B cell (primary cell): ENCODE measurements around the gene WFS1. TPM values are rescaled to one million over a fixed set of nuclear protein-coding genes. Genes with fewer than 3 reads are reported as not detected.

Experiments used
- ATAC-seq: fragments of 200-7000 bp; cut with Tn5 transposase; one replicate; pipeline ENCODE4 v1.10.0; 2021; ENCODE audit warnings: low read depth, mild to moderate bottlenecking, moderate number of reproducible peaks, moderate library complexity
- CTCF ChIA-PET: fragments of 350-600 bp; sonication (Branson Sonifier 250); formaldehyde crosslinking; loops from one replicate; lab custom pipeline; 2021; ENCODE audit warnings: antibody characterized with exemption, inconsistent platforms; lab: Charles Lee
- POLR2A ChIA-PET: fragments of 350-600 bp; sonication (Branson Sonifier 250); formaldehyde crosslinking; loops from one replicate; lab custom pipeline; 2021; ENCODE audit warnings: antibody characterized with exemption; lab: Charles Lee
- DNase-seq: peaks from one replicate; pipeline ENCODE4 v3.0.0; 2013
- H2AFZ ChIP-seq: 2 replicates; pipeline ENCODE4 v1.6.1; 2012; ENCODE audit warnings: mild to moderate bottlenecking, low read depth, low read length; ENCODE audit not compliant: insufficient read depth, poor library complexity, severe bottlenecking
- H3K27ac ChIP-seq, 2 donors: 1 replicate in 1 of 2; 2 replicates in 1 of 2; pipeline ENCODE4 v1.5.1; 2012 to 2013; ENCODE audit warnings: low read length in 2 of 2, mild to moderate bottlenecking in 2 of 2, moderate library complexity in 1 of 2
- H3K27me3 ChIP-seq, 4 experiments: fragments of 200-600 bp in 1 of 4; sonication (generic) in 1 of 4; replicated peaks in 1 of 4; 1 replicate in 2 of 4; 2 replicates in 2 of 4; pipeline versions ENCODE4 v1.6.1 to v1.7.0; 2013 to 2016; ENCODE audit warnings: low read length in 3 of 4, mild to moderate bottlenecking in 2 of 4, mixed read lengths in 1 of 4, moderate library complexity in 1 of 4; ENCODE audit not compliant: insufficient read depth in 4 of 4, control insufficient read depth in 3 of 4; ENCODE audit errors: control extremely low read depth in 1 of 4
- H3K36me3 ChIP-seq, 2 experiments: replicated peaks in 1 of 2; 1 replicate in 1 of 2; 2 replicates in 1 of 2; pipeline versions ENCODE4 v1.6.1 to v1.7.1; 2013; ENCODE audit warnings: low read length in 1 of 2; ENCODE audit not compliant: insufficient read depth in 2 of 2, control insufficient read depth in 1 of 2; ENCODE audit errors: control extremely low read depth in 1 of 2, extremely low read depth in 1 of 2
- H3K4me1 ChIP-seq, 2 donors: fragments of 200-600 bp in 1 of 2; sonication (generic) in 1 of 2; 1 replicate in 1 of 2; 2 replicates in 1 of 2; pipeline versions ENCODE4 v1.5.1 to v1.6.1; 2013 to 2017; ENCODE audit warnings: low read length in 2 of 2; ENCODE audit not compliant: control insufficient read depth in 2 of 2, insufficient read depth in 2 of 2
- H3K4me2 ChIP-seq: replicated peaks from 2 replicates; pipeline ENCODE3; 2012; ENCODE audit warnings: mild to moderate bottlenecking, low read depth, low read length; ENCODE audit not compliant: poor library complexity, severe bottlenecking
- H3K4me3 ChIP-seq, 5 experiments: fragments of 200-600 bp in 1 of 5; sonication (generic) in 1 of 5; 1 replicate in 3 of 5; 2 replicates in 2 of 5; pipeline versions ENCODE4 v1.5.1 to v1.7.0; 2011 to 2016; ENCODE audit warnings: low read length in 4 of 5, mild to moderate bottlenecking in 4 of 5, low read depth in 2 of 5, control low read depth in 1 of 5, moderate library complexity in 1 of 5; ENCODE audit not compliant: insufficient read depth in 1 of 5; ENCODE audit errors: control extremely low read depth in 1 of 5, extremely low read depth in 1 of 5
- H3K79me2 ChIP-seq: fragments of 200-600 bp; sonication (generic); one replicate; pipeline ENCODE4 v1.6.0; 2016; ENCODE audit warnings: low read length; ENCODE audit not compliant: control insufficient read depth, insufficient read depth
- H3K9ac ChIP-seq: fragments of 200-600 bp; sonication (generic); 2 replicates; pipeline ENCODE4 v1.6.1; 2017; ENCODE audit warnings: mild to moderate bottlenecking, low read length, moderate library complexity
- H3K9me3 ChIP-seq, 3 donors: one replicate each; pipeline versions ENCODE4 v1.6.1 to v1.7.1; 2013; ENCODE audit warnings: low read length in 2 of 3; ENCODE audit not compliant: control insufficient read depth in 2 of 3, insufficient read depth in 1 of 3; ENCODE audit errors: control extremely low read depth in 1 of 3
- H4K20me1 ChIP-seq: 2 replicates; pipeline ENCODE4 v1.6.0; 2012; ENCODE audit warnings: mild to moderate bottlenecking, low read length; ENCODE audit not compliant: insufficient read depth, control insufficient read depth, poor library complexity, severe bottlenecking
- H3K27ac Mint-ChIP-seq: one replicate; pipeline ENCODE4 v1.8.0; 2021; ENCODE audit warnings: mixed read lengths
- H3K27me3 Mint-ChIP-seq: one replicate; pipeline ENCODE4 v1.8.0; 2021; ENCODE audit warnings: mixed read lengths
- H3K4me1 Mint-ChIP-seq: one replicate; pipeline ENCODE4 v1.8.0; 2021; ENCODE audit warnings: mixed read lengths
- H3K4me3 Mint-ChIP-seq: one replicate; pipeline ENCODE4 v1.8.0; 2021; ENCODE audit warnings: mixed read lengths
- H3K9me3 Mint-ChIP-seq: one replicate; pipeline ENCODE4 v1.8.0; 2022; ENCODE audit warnings: mixed read lengths; ENCODE audit not compliant: insufficient read depth
- EZH2 ChIP-seq: IDR thresholded peaks from 2 replicates; pipeline ENCODE4 v1.6.1; 2012; ENCODE audit warnings: borderline replicate concordance, low read depth, mild to moderate bottlenecking, moderate library complexity, low read length; ENCODE audit not compliant: insufficient read depth, poor library complexity, severe bottlenecking
- WGBS: methylation state at CpG from one replicate; pipeline ENCODE4 v1.1.5; 2013; ENCODE audit warnings: missing lambda C conversion rate; ENCODE audit not compliant: insufficient coverage; 5-methylcytosine and 5-hydroxymethylcytosine counted together
- intact Hi-C: fragments of 100-400 bp; cut with micrococcal nuclease; formaldehyde crosslinking; loops from one replicate; pipeline ENCODE4 v1.10.0; 2022
- polyA plus RNA-seq: library from polyadenylated mRNA; depleted of rRNA; stranded (reverse); fragments of >200 nt; gene quantifications from 2 replicates; pipeline ENCODE4 v1.2.3, GENCODE V29; 2012
- total RNA-seq, 2 donors: library from RNA; stranded (reverse); fragments of 120-200 nt in 1 of 2; gene quantifications; 1 replicate in 1 of 2; 2 replicates in 1 of 2; pipeline versions ENCODE4 v1.2.3 to v1.2.4, GENCODE V29; 2013 to 2022
- TF ChIP-seq, protein P1 (sequence below): fragments of 200-600 bp; IDR thresholded peaks from one replicate; pipeline ENCODE4 v1.8.0; 2022; ENCODE audit warnings: antibody characterized with exemption, mild to moderate bottlenecking

The WFS1 gene
- total and polyA plus RNA-seq, 2 donors (not counting 1 experiment from before 2014, with no cell fraction given): 5.8 to 6.7 TPM

GRCh38 chr4:6293097-6293445 lies 23.4 kb downstream of the WFS1 start:
- no peaks in the 10 kb centered on the region for H3K4me1 Mint-ChIP-seq
- no peaks in the 10 kb centered on the region for H3K9me3 Mint-ChIP-seq
- no peaks in the 10 kb centered on the region for H3K9me3 ChIP-seq
- H3K27me3 Mint-ChIP-seq: no peaks in the 10 kb centered on the region
- H3K4me3 Mint-ChIP-seq: no peak overlapping the region
- no peaks in the 10 kb centered on the region for H3K4me1 ChIP-seq
- no peaks in the 10 kb centered on the region for H4K20me1 ChIP-seq
- TF ChIP-seq EZH2: no peak
- TF ChIP-seq, protein P1, sequence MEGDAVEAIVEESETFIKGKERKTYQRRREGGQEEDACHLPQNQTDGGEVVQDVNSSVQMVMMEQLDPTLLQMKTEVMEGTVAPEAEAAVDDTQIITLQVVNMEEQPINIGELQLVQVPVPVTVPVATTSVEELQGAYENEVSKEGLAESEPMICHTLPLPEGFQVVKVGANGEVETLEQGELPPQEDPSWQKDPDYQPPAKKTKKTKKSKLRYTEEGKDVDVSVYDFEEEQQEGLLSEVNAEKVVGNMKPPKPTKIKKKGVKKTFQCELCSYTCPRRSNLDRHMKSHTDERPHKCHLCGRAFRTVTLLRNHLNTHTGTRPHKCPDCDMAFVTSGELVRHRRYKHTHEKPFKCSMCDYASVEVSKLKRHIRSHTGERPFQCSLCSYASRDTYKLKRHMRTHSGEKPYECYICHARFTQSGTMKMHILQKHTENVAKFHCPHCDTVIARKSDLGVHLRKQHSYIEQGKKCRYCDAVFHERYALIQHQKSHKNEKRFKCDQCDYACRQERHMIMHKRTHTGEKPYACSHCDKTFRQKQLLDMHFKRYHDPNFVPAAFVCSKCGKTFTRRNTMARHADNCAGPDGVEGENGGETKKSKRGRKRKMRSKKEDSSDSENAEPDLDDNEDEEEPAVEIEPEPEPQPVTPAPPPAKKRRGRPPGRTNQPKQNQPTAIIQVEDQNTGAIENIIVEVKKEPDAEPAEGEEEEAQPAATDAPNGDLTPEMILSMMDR: no peak
- no peak overlapping the region for H3K9ac ChIP-seq
- no peak overlapping the region for H3K4me3 ChIP-seq
- WGBS: 96% methylated on average over 8 of the region's 8 CpGs
- H3K79me2 ChIP-seq: no peaks in the 10 kb centered on the region
- POLR2A ChIA-PET: no interaction called here
- no peaks in the 10 kb centered on the region for H3K36me3 ChIP-seq
- H3K4me2 ChIP-seq: no peak overlapping the region
- H3K27me3 ChIP-seq: no peaks in the 10 kb centered on the region
- no peak for DNase-seq
- intact Hi-C loops: no loop called here
- CTCF ChIA-PET: no interaction called here
- no peak overlapping the region for H3K27ac Mint-ChIP-seq
- ATAC-seq: no peak
- no peak overlapping the region for H2AFZ ChIP-seq
- H3K27ac ChIP-seq: no peak overlapping the region

GRCh38 chr4:6293661-6294060 lies 24.0 kb downstream of the WFS1 start:
- no peak overlapping the region for H3K27ac Mint-ChIP-seq
- H4K20me1 ChIP-seq: no peaks in the 10 kb centered on the region
- H3K4me3 ChIP-seq: no peak overlapping the region
- TF ChIP-seq, protein P1: no peak
- no peak for TF ChIP-seq EZH2
- intact Hi-C loops: no loop called here
- no peak overlapping the region for H3K4me2 ChIP-seq
- H3K79me2 ChIP-seq: no peaks in the 10 kb centered on the region
- DNase-seq: no peak
- H3K27me3 Mint-ChIP-seq: no peaks in the 10 kb centered on the region
- no peak for ATAC-seq
- H3K4me1 ChIP-seq: no peaks in the 10 kb centered on the region
- H2AFZ ChIP-seq: no peak overlapping the region
- no peaks in the 10 kb centered on the region for H3K36me3 ChIP-seq
- ChIA-PET POLR2A (no interaction called here), CTCF (no interaction called here)
- no peaks in the 10 kb centered on the region for H3K9me3 Mint-ChIP-seq
- no peak overlapping the region for H3K9ac ChIP-seq
- no peak overlapping the region for H3K27ac ChIP-seq
- no peaks in the 10 kb centered on the region for H3K27me3 ChIP-seq
- H3K4me1 Mint-ChIP-seq: no peaks in the 10 kb centered on the region
- no peaks in the 10 kb centered on the region for H3K9me3 ChIP-seq
- 92% methylated on average over 6 of the region's 8 CpGs for WGBS
- H3K4me3 Mint-ChIP-seq: no peak overlapping the region
